Activated CD8-positive, alpha-beta memory T cell treated with anti-CD3 and anti-CD28 coated beads, Interleukin-2, amount 50 U/mL, for 4 hours (primary cell): ENCODE measurements around the gene PPIP5K1.
"Not testable (repeated sequence)": the region's sequence is repeated elsewhere in the genome, so short reads cannot be mapped to it uniquely, and the experiment has no call there.

Experiments used
- DNase-seq: peaks from one replicate; pipeline ENCODE4 v3.0.0-alpha.2; 2020

PPIP5K1 gene

DNA sequence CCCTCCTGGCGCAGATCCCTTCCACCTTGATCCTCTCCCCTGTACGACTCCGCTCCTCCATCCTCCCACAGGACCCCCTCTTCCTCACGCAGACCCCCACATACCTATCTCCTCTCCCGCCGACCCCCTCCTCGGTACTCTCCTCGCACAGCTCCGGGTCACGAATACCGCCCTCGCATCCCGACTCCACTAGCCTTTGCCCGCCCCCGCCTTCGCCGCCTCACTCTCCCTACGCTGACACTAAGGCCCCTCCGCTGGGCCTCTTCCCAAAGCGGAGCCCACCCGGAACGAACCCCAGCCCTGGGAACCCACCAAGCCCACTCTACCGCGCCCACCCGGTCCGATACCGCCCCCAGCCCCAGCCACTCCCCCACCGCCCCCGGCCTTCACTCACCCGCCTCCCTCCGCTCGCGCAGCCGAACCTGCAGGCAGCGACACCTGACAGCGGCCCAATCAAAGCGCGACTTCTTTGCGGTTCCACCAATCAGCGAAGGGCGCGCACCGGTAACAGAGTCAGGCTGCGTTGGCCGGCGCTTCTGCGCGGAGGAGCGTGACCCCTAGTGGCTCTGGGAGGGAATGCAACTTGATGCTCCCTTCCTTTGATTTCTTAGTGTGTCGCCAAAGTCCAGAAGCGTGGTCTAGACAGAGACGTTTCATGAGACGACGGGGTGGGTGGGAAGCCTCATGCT lies at the start of gene PPIP5K1:
TSS of gene PPIP5K1 (minus strand) at position 431 of the 689 bp plus-strand sequence. CDS start 5,704 bp downstream, outside the sequence.
- DNase-seq: not testable (repeated sequence)

- not testable (repeated sequence) for DNase-seq
These were observed 48.6 kb upstream of the PPIP5K1 start for GRCh38 chr15:43638464-43639204.

DNA sequence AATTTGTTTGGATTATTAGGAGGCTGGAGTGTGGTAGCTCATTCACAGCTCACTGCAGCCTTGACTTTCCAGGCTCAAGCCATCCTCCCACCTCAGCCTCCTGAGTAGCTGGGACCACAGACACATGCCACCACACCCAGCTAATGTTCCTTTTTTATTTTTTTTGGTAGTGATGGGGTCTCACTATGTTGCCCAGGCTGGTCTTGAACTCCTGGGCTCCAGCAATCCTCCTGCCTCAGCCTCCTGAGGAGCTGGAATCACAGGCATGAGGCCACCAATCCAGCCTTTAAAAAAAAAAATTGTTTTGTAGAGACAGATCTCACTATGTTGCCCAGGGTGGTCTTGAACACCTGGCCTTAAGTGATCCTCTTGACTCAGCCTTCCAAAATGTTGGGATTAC lies 36.9 kb upstream of the PPIP5K1 start:
- DNase-seq: not testable (repeated sequence)

DNA sequence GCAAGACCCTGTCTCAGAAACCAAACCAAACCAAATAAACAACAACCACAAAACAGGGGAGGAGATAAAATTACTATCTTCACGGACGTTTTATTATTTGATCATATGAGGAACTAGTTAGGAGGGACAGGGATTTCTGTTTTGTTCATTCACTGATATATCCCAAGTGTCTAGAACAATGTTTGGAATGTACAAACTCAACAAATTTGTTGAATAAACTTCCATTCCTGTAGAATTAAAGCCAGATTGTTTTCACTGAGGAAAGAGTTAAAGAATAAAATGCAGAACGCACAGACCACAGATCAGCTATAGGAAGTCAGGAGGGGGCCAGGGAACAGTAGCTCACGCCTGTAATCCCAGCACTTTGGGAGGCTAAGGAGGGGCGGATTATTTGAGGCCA lies 35.1 kb upstream of the PPIP5K1 start:
- no peak for DNase-seq

DNA sequence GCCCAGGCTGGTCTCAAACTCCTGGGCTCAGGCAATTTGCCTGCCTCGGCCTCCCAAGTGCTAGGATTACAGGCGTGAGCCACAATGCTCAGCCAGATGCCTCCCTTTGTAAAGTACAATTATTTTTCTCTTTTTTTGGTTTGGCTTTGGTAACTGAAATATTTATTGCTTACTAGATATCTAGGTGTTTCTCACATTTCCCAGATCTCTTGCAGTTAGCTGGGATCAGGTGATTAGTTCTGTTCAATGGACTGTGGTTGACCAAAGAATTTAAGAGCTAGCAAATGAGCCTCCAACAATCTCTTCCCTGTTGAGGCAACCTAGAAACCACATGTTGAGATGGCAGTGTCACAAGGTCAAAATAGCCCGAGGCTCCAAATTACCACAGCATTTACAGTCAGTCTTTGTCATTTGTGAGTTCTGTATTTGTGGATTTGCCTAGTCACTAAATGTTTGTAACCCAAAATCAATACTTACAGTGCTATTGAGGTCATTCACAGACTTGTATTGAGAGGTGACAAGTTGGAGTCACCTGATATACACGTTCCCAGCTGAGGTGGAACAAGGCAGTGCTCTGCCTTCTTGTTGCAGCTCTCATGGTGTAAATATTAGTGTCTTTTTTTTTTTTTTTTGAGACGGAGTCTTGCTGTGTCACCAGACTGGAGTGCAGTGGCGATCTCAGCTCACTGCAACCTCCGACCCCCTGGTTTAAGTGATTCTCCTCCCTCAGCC lies 32.2 kb upstream of the PPIP5K1 start:
- DNase-seq: not testable (repeated sequence)

DNA sequence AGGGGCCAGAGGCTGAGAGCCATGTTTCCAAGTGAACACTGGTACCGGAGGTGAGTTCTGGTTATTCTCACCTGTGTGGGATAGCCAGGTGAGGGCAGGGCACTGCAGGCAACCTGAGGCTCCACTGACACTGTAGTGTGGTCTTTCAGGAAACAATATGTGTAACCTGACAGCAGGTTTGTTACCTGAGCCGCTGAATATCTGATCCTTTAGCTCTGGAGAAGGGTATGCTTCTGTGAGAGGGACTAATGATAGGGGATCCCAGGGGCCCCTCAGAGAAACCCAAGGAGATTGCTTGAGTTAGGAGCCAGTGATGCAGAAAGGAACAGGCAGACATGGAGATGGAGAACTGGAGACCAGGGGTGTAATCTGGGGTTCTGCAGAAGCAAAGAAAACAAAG lies 28.7 kb upstream of the PPIP5K1 start, which contains the start of gene STRC:
TSS of gene STRC (minus strand) at position 101 of the 400 bp plus-strand sequence. CDS start at position 23, 78 bp downstream.
- not testable (repeated sequence) for DNase-seq

DNA sequence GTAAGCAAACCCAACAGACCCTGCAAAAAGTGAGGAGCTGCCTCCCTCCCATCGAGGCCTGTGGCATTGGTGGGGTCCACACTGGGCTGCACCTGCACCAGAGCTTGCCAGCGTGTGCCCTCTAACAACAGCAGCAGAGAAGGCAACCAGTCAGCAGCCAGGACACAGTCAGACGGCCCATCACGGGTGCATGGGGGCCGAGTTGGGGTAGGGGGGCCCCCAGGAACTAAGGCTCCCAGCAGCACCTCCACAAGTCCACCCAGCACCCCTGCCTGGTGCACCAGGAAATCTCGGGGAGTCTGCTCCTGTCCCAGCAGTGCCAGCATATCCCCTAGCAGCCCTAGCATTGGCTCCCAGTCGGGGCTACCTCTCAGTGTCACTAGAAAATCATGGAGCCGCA lies 27.7 kb upstream of the PPIP5K1 start:
- not testable (repeated sequence) for DNase-seq

GRCh38 chr15:43602233-43602632 lies 12.2 kb upstream of the PPIP5K1 start:
- not testable (repeated sequence) for DNase-seq

- DNase-seq: not testable (repeated sequence)
These were observed 10.2 kb upstream of the PPIP5K1 start for GRCh38 chr15:43600200-43600599.

GRCh38 chr15:43599131-43599530 lies 9.1 kb upstream of the PPIP5K1 start:
- not testable (repeated sequence) for DNase-seq

GRCh38 chr15:43593328-43594190 lies 3.6 kb upstream of the PPIP5K1 start, which contains the start of gene CKMT1B:
TSS of gene CKMT1B (plus strand) at chr15:43594027. CDS start at chr15:43594219, 192 bp downstream.
- not testable (repeated sequence) for DNase-seq

DNA sequence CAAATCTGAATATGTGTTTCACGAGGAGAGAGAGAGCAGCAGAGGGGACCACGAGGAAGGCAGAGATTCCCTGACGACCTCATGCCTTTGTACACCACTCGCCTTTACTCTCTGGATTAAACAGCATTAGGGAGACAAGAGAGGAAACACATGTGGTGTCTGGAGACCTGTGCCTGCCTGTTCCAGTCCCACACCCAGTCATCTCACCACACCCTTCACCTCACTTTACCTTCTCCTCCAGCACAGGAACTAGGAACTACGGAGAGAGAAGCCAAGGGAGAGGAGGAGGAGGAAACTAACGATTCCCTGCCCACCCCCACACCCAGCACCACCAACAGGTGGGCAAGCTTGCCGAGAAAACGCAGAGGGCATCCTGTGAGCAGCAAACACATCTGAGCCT lies 2.8 kb upstream of the PPIP5K1 start:
- not testable (repeated sequence) for DNase-seq

DNA sequence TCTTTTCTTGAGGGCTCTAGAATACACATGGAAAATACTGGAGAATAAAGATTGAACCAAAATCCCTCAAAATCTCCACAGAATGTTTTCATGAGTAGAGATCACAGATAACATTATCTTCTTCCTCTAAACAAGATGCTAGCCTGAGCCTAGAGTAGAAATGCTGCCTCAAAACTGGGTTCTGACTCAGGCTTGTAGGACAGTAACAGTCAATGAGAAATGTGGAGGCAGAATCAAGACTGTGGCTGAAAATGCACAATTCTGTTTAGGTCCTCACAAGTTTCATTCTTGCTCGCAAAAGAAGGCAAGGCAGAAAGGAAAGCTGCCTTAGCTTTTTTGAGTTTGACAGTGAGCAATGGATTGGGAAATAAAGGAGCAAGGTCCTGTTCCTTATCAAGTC lies 15.4 kb downstream of the PPIP5K1 start:
- DNase-seq: not testable (repeated sequence)

DNA sequence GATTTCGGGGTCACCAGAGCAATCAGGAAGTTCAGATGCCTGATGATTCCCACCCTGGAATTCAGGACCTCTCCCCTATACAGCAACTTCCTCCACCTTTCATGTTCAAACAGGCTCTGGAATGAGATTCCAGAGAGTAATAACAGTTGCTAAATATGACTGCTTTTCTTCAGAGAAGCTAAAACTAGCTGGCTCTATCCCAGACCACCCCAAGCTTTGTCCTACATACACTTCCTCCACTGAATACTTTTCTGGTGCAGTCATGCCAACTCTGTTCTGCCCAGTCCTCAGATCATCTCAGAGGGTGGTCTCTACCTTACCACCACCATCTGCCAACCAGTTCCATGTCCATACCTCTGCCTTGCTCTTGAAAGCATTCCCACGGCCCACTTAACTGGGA lies 23.4 kb downstream of the PPIP5K1 start:
- DNase-seq: not testable (repeated sequence)

- not testable (repeated sequence) for DNase-seq
These were observed 26.2 kb downstream of the PPIP5K1 start for GRCh38 chr15:43563793-43564192.

DNA sequence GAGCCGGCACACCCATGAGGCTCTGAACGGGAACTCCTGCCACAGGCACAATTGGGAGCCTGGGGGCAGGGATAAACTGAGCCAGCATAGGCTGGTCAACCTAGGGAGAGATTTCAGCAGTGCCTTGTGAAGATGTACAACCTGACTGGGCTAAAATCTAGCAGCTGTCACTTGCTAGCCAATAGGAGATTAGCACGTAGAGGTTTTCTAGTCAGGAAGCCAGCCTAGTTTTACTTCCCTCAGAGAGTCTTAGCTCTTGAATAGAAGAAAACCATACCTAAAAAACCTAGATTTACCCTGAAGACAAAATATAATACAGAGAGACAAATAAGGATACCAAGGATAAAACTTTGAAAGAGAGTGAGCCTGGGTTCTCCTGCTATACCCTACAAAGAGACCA lies 27.3 kb downstream of the PPIP5K1 start:
- not testable (repeated sequence) for DNase-seq

DNA sequence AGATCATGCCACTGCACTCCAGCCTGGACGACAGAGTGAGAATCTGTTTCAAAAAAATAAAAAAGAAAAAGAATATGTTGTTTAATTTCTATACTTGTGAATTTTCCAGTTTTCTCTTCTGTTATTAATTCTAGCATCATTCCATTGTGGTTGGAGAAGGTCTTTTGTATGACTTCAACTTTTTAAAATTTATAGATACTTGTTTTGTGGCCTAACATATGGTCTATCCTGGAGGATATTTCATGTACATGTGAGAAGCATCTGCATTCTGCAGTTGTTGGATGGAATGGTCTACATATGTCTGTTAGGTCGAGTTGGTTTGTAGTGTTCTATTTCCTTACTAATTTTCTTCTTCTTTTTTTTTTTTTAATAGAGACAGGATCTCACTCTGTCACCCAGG lies 37.0 kb downstream of the PPIP5K1 start:
- DNase-seq: no peak

DNA sequence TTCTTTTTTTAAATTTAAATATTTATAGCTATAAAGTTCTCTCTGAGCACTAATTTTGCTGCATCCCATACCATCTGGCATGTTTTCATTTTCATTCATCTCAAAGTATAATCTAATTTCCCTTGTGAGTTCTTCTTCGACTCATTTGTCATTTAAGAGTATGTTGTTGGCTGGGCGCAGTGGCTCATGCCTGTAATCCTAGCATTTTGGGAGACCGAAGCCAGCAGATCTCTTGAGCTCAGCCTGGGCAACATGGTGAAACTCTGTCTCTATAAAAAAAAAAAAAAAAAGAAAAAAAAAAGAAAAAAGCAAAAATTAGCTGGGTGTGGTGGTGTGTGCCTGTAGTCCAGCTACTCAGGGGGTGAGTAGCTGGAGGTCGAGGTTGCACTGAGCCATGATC lies 37.8 kb downstream of the PPIP5K1 start:
- DNase-seq: no peak

- no peak for DNase-seq
These were observed 39.3 kb downstream of the PPIP5K1 start for GRCh38 chr15:43550527-43551363.

GRCh38 chr15:43547539-43547938 lies 42.5 kb downstream of the PPIP5K1 start:
- no peak for DNase-seq

- no peak for DNase-seq
These were observed 44.6 kb downstream of the PPIP5K1 start for GRCh38 chr15:43545426-43545825.
